HG03442 (cell line): Measurements from ENCODE around the gene RPL23.

Experiments
- ATAC-seq: cut with Tn5 transposase; IDR thresholded peaks from one replicate; pipeline ENCODE4 v1.9.1; 2021; ENCODE audit warnings: mild to moderate bottlenecking, moderate library complexity; ENCODE audit not compliant: unreplicated experiment

The RPL23 gene

GRCh38 chr17:38800237-38800760 is 53.2 kb downstream of the RPL23 start:
- no peak for ATAC-seq

GRCh38 chr17:38799501-38800236 is 53.9 kb downstream of the RPL23 start, which contains the start of gene PIP4K2B:
Gene PIP4K2B, minus strand, starts transcription at chr17:38799556. Its CDS starts 132 bp downstream, at chr17:38799424.
- ATAC-seq: peak; percentile 84

- peak; percentile 13 for ATAC-seq
These were observed 54.7 kb downstream of the RPL23 start for GRCh38 chr17:38798614-38799500.
